Activated CD8-positive, alpha-beta T cell treated with anti-CD3 and anti-CD28 coated beads for 36 hours (primary cell): ENCODE data around the gene KIF26B. TPM values are rescaled to one million over a fixed set of nuclear protein-coding genes. Genes with fewer than 3 reads are reported as not detected.

Experiments
- ATAC-seq: fragments of 200-7000 bp; cut with Tn5 transposase; one replicate; pipeline ENCODE4 v1.10.0; 2021; ENCODE audit warnings: mild to moderate bottlenecking, moderate library complexity
- CTCF ChIA-PET: fragments of 350-600 bp; sonication (Branson Sonifier 250); formaldehyde crosslinking; loops from one replicate; lab custom pipeline; 2021; ENCODE audit warnings: antibody characterized with exemption; lab: Charles Lee
- POLR2A ChIA-PET: fragments of 350-600 bp; sonication (Branson Sonifier 250); formaldehyde crosslinking; loops from one replicate; lab custom pipeline; 2021; ENCODE audit warnings: antibody characterized with exemption; lab: Charles Lee
- DNase-seq: peaks from one replicate; pipeline ENCODE4 v3.0.0-alpha.2; 2020
- H3K27ac Mint-ChIP-seq: one replicate; pipeline ENCODE4 v1.8.0; 2021; ENCODE audit warnings: mild to moderate bottlenecking, mixed read lengths
- H3K27me3 Mint-ChIP-seq: one replicate; pipeline ENCODE4 v1.8.0; 2021; ENCODE audit warnings: mixed read lengths
- H3K36me3 Mint-ChIP-seq: one replicate; pipeline ENCODE4 v1.8.0; 2021; ENCODE audit warnings: low read depth, mixed read lengths
- H3K4me1 Mint-ChIP-seq: one replicate; pipeline ENCODE4 v1.8.0; 2021; ENCODE audit warnings: low read depth, mixed read lengths
- H3K4me3 Mint-ChIP-seq: one replicate; pipeline ENCODE4 v1.8.0; 2021; ENCODE audit warnings: mild to moderate bottlenecking, moderate library complexity, mixed read lengths
- H3K9me3 Mint-ChIP-seq: one replicate; pipeline ENCODE4 v1.8.0; 2021; ENCODE audit warnings: mixed read lengths
- intact Hi-C: fragments of 100-400 bp; cut with micrococcal nuclease; formaldehyde crosslinking; loops from one replicate; pipeline ENCODE4 v1.10.0; 2022
- total RNA-seq, 2 experiments: library from RNA; stranded (reverse); gene quantifications; one replicate each; pipeline ENCODE4 v1.2.3, GENCODE V29; 2021
- TF ChIP-seq, protein P1 (sequence below): fragments of 200-600 bp; IDR thresholded peaks from one replicate; pipeline ENCODE4 v1.8.0; 2022; ENCODE audit warnings: antibody characterized with exemption, mild to moderate bottlenecking

Gene KIF26B
- total RNA-seq, 2 experiments from 2014 or later, result 0.16 TPM

- H3K27ac Mint-ChIP-seq, result no peak overlapping the region
- ChIA-PET CTCF (no interaction called here), POLR2A (interaction anchor here (0.6 kb wide), 1 partner anchor 329 kb away, joined by 4 read pairs; no protein-coding TSS in a partner anchor)
- no peaks in the 10 kb centered on the region for H3K4me1 Mint-ChIP-seq
- intact Hi-C loops, result no loop called here
- H3K4me3 Mint-ChIP-seq, result no peak overlapping the region
- DNase-seq (no peak), ATAC-seq (no peak)
- H3K36me3 Mint-ChIP-seq, result no peaks in the 10 kb centered on the region
- no peaks in the 10 kb centered on the region for H3K9me3 Mint-ChIP-seq
- no peaks in the 10 kb centered on the region for H3K27me3 Mint-ChIP-seq
- TF ChIP-seq, protein P1, sequence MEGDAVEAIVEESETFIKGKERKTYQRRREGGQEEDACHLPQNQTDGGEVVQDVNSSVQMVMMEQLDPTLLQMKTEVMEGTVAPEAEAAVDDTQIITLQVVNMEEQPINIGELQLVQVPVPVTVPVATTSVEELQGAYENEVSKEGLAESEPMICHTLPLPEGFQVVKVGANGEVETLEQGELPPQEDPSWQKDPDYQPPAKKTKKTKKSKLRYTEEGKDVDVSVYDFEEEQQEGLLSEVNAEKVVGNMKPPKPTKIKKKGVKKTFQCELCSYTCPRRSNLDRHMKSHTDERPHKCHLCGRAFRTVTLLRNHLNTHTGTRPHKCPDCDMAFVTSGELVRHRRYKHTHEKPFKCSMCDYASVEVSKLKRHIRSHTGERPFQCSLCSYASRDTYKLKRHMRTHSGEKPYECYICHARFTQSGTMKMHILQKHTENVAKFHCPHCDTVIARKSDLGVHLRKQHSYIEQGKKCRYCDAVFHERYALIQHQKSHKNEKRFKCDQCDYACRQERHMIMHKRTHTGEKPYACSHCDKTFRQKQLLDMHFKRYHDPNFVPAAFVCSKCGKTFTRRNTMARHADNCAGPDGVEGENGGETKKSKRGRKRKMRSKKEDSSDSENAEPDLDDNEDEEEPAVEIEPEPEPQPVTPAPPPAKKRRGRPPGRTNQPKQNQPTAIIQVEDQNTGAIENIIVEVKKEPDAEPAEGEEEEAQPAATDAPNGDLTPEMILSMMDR, result no peak
Observed at GRCh38 chr1:245220381-245220985, 65.7 kb downstream of the KIF26B start.

DNA sequence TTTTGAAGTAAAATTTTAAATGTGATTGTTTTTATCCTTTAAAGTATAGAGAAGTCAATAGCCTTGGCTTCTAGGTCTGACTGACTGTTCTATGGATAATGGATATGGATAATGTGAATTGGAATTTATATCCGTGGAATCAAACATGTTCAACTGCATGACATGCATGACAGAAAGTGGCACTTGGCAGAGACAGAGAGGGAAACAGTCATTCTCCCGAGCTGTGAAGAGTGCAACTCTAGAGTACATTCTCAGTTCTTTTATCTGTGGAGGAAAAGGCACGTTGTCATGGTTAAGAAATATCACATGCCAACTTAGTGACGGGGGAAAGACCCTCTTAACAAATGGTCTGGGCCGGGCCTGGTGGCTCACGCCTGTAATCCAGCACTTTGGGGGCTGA is 67.0 kb downstream of the KIF26B start:
- CTCF ChIA-PET, result no interaction called here

DNA sequence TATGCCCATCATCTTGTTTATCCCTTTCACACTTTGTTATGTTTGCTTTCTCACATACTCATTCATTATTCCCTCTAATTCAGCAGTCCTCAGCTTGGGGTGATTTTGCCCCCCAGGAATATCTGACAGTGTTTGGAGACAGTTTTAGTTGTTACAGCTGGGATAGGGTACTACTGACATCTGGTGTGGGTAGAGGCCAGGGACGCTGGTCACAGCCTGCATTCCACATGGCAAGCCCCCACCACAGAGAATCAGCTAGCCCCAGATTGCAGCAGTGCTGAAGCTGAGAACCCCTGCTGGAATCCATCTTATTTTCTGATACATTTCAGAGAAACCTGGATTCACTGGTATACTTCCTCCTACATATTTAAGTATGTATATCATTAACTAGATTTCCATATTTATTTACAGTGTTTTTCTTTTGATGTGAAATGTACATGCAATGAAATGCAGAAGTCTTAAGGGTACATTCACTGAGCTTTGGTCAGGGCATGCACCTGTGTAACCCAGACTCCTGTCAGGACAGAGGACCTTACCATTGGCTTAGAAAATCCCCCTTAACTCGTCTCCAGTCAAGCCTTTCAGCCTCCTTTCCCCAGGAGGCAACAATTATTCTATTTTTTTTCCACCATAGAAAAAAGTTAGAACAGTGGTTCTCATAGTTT is 68.3 kb downstream of the KIF26B start:
- TF ChIP-seq, protein P1, result no peak
- no peaks in the 10 kb centered on the region for H3K4me1 Mint-ChIP-seq
- CTCF ChIA-PET, result no interaction called here
- H3K27ac Mint-ChIP-seq, result no peak overlapping the region
- no peak overlapping the region for H3K4me3 Mint-ChIP-seq
- POLR2A ChIA-PET, result no interaction called here
- ATAC-seq (no peak), DNase-seq (no peak)
- no peaks in the 10 kb centered on the region for H3K27me3 Mint-ChIP-seq
- no peaks in the 10 kb centered on the region for H3K9me3 Mint-ChIP-seq
- intact Hi-C loops, result no loop called here
- no peaks in the 10 kb centered on the region for H3K36me3 Mint-ChIP-seq

More for the DNA sequence above, 67.0 kb downstream of the KIF26B start:
- intact Hi-C loops, result no loop called here
- H3K36me3 Mint-ChIP-seq, result no peaks in the 10 kb centered on the region
- no peak overlapping the region for H3K27ac Mint-ChIP-seq
- DNase-seq, result no peak
- H3K27me3 Mint-ChIP-seq, result no peaks in the 10 kb centered on the region
- H3K9me3 Mint-ChIP-seq, result no peaks in the 10 kb centered on the region
- TF ChIP-seq, protein P1, result no peak
- no peak for ATAC-seq
- no peak overlapping the region for H3K4me3 Mint-ChIP-seq
- POLR2A ChIA-PET, result no interaction called here
- no peaks in the 10 kb centered on the region for H3K4me1 Mint-ChIP-seq

DNA sequence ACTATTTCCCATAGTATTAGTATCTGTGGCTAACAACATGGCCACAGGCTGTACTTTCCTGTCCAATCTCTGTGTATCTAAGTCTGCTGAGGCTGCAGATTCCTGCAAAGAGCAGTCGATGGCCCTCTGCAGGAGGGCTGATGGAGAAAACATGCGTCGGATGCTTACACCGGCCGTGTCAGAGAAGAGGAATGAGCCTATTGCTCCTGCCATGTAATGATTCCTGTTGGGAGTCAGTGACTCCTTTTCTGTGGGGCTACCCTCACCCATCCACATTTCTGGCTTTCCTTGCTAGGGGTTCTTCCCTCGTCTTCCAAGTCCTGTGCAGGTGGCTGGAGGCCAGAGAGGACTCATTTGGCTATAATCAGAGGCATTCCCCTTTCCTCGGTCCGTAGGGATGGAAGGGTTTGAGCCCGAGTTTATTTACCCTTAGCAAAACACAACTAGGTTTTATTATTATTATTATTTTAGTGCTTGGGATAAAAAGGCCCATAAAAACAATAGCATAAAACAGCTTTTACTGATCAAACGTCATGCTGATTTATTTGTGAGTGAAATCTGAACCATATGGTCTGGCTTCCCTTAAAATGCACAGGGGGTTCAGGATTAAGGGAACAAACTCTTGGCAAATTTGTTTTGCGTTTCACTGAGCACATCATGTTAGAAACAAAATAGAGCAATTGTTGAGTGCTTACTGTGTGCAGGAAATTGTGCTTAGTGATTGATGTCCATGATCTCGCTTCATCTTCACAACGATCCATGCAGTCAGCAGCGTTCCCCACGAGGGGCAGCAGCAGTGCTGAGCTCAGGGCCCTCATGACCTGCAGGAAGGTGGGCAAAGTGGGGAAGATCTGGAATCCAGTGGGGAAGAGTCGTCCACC is 70.8 kb downstream of the KIF26B start:
- Mint-ChIP-seq H3K4me1 (no peaks in the 10 kb centered on the region), H3K27ac (no peak overlapping the region), H3K27me3 (no peaks in the 10 kb centered on the region), H3K36me3 (no peaks in the 10 kb centered on the region), H3K4me3 (no peak overlapping the region), H3K9me3 (no peaks in the 10 kb centered on the region)
- POLR2A ChIA-PET, result no interaction called here
- DNase-seq (no peak), ATAC-seq (no peak)
- CTCF ChIA-PET, result no interaction called here
- intact Hi-C loops, result no loop called here
- TF ChIP-seq, protein P1, result no peak

DNA sequence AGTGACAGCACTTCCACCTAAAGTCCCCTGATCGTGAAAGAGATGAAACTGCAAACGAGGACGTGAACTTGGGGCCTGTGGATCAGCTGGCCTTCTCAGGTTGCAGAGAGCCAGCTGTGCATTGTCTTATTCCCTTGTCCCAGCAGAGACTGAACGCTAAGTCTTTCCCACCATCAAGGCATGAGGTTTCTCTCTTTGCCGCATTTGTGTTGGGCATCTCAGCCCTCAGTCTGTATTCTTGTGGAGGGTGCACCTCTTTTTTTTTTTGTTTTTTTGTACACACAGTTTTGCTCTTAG is 71.4 kb downstream of the KIF26B start:
- CTCF ChIA-PET, result no interaction called here
- no peaks in the 10 kb centered on the region for H3K27me3 Mint-ChIP-seq
- POLR2A ChIA-PET, result no interaction called here
- DNase-seq (no peak), ATAC-seq (no peak)
- no peak overlapping the region for H3K4me3 Mint-ChIP-seq
- no peaks in the 10 kb centered on the region for H3K4me1 Mint-ChIP-seq
- no peaks in the 10 kb centered on the region for H3K36me3 Mint-ChIP-seq
- intact Hi-C loops, result no loop called here
- H3K9me3 Mint-ChIP-seq, result no peaks in the 10 kb centered on the region
- TF ChIP-seq, protein P1, result no peak
- H3K27ac Mint-ChIP-seq, result no peak overlapping the region
